OCI-LY3 (cell line): ENCODE measurements around the gene MRPL12.

Experiments used
- H2AFZ ChIP-seq: fragments of 200-600, 300-600 bp; shearing (Covaris generic); 2 replicates; pipeline ENCODE4 v1.6.0; 2014; ENCODE audit warnings: antibody characterized with exemption, low read depth, low read length
- H3K27ac ChIP-seq: fragments of 200-600, 300-600 bp; sonication (generic); 2 replicates; pipeline ENCODE4 v1.5.1; 2014; ENCODE audit warnings: mild to moderate bottlenecking, low read length, moderate library complexity, mixed read lengths
- H3K27me3 ChIP-seq: fragments of 200-600, 300-600 bp; sonication (generic); 2 replicates; pipeline ENCODE4 v1.6.1; 2014; ENCODE audit warnings: low read depth, low read length, mixed read lengths
- H3K36me3 ChIP-seq: fragments of 200-600, 300-600 bp; sonication (generic); replicated peaks from 2 replicates; pipeline ENCODE3; 2014; ENCODE audit warnings: low read depth, low read length, mixed read lengths
- H3K4me1 ChIP-seq: fragments of 300-600, 200-600 bp; sonication (generic); 2 replicates; pipeline ENCODE4 v1.6.1; 2014; ENCODE audit warnings: low read length, mixed read lengths
- H3K4me2 ChIP-seq: fragments of 200-600, 300-600 bp; sonication (generic); 2 replicates; pipeline ENCODE4 v1.6.1; 2014; ENCODE audit warnings: low read length, mixed read lengths
- H3K4me3 ChIP-seq: fragments of 300-600, 200-600 bp; sonication (generic); 2 replicates; pipeline ENCODE4 v1.5.1; 2014; ENCODE audit warnings: antibody characterized with exemption, mild to moderate bottlenecking, low read length, moderate library complexity
- H3K79me2 ChIP-seq: fragments of 300-600, 200-600 bp; shearing (Covaris generic); 2 replicates; pipeline ENCODE4 v1.6.1; 2014; ENCODE audit warnings: mild to moderate bottlenecking, low read length, mixed read lengths
- H3K9ac ChIP-seq: fragments of 300-600, 200-600 bp; shearing (Covaris generic); 2 replicates; pipeline ENCODE4 v1.6.0; 2014; ENCODE audit warnings: mild to moderate bottlenecking, low read length, moderate library complexity
- H3K9me3 ChIP-seq: fragments of 200-600, 300-600 bp; shearing (Covaris generic); 2 replicates; pipeline ENCODE4 v1.6.1; 2014; ENCODE audit warnings: low read length, mixed read lengths; ENCODE audit not compliant: insufficient read depth
- H4K20me1 ChIP-seq: fragments of 200-600, 300-600 bp; sonication (generic); 2 replicates; pipeline ENCODE4 v1.6.1; 2016; ENCODE audit warnings: low read length, mixed read lengths; ENCODE audit not compliant: insufficient read depth
- CTCF ChIP-seq: fragments of 200-600, 300-600 bp; sonication (generic); IDR thresholded peaks from 2 replicates; pipeline ENCODE4 v1.5.1; 2014; ENCODE audit warnings: antibody characterized with exemption, low read length, low read depth
- EZH2phosphoT487 ChIP-seq: fragments of 200-600 bp; shearing (Covaris generic); IDR thresholded peaks from 2 replicates; pipeline ENCODE4 v1.6.1; 2018; ENCODE audit warnings: antibody characterized with exemption, mixed run types, low read depth

Gene MRPL12

DNA sequence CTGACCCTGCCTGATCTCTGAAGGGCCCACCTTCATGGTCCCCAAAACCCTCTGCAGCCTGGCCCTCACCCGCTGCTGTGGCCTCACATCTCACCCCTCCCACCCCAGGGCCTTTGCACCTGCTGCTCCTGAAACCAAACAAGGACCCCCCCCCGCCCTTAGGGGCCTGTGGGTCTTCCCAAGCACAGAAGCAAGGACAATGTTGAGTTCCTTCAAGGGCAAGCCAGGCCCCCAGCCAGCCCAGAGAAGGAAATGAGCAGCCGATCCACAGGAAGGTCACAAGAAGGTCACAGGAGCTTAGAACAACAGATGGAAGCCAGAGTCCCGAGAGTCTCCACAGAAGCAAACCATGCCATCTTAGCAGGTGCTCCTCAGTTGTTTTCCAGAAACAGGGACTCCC lies 46.3 kb upstream of the MRPL12 start:
- no peaks in the 10 kb centered on the region for H3K36me3 ChIP-seq
- H3K4me3 ChIP-seq, result no peak overlapping the region
- no peak overlapping the region for H3K4me2 ChIP-seq
- no peak overlapping the region for H3K9ac ChIP-seq
- H4K20me1 ChIP-seq, result no peaks in the 10 kb centered on the region
- no peaks in the 10 kb centered on the region for H3K79me2 ChIP-seq
- TF ChIP-seq CTCF (no peak), EZH2phosphoT487 (no peak)
- H2AFZ ChIP-seq, result no peak overlapping the region
- H3K27ac ChIP-seq, result no peak overlapping the region
- H3K4me1 ChIP-seq, result peaks cover 8% of the 10 kb centered on the region
- no peaks in the 10 kb centered on the region for H3K27me3 ChIP-seq
- no peaks in the 10 kb centered on the region for H3K9me3 ChIP-seq

- Histone ChIP-seq H2AFZ (no peak overlapping the region), H3K36me3 (peaks cover under 1% of the 10 kb centered on the region), H3K9ac (no peak overlapping the region), H3K4me1 (peaks cover 10% of the 10 kb centered on the region), H3K4me2 (peak overlapping the region; percentile 20; the same call in 1 of the 2 replicates), H3K27me3 (no peaks in the 10 kb centered on the region), H3K4me3 (no peak overlapping the region), H3K79me2 (no peaks in the 10 kb centered on the region), H3K9me3 (no peaks in the 10 kb centered on the region), H4K20me1 (no peaks in the 10 kb centered on the region), H3K27ac (no peak overlapping the region)
- no peak for TF ChIP-seq EZH2phosphoT487
- TF ChIP-seq CTCF, result no peak
Measured at GRCh38 chr17:81659038-81659437, 44.1 kb upstream of the MRPL12 start.

- no peak for TF ChIP-seq EZH2phosphoT487
- no peak for TF ChIP-seq CTCF
- H3K27ac ChIP-seq, result no peak overlapping the region
- H3K27me3 ChIP-seq, result no peaks in the 10 kb centered on the region
- no peak overlapping the region for H3K4me2 ChIP-seq
- peaks cover 18% of the 10 kb centered on the region for H3K4me1 ChIP-seq
- no peaks in the 10 kb centered on the region for H3K9me3 ChIP-seq
- H3K79me2 ChIP-seq, result peaks cover 7% of the 10 kb centered on the region
- no peak overlapping the region for H3K4me3 ChIP-seq
- H2AFZ ChIP-seq, result no peak overlapping the region
- H4K20me1 ChIP-seq, result no peaks in the 10 kb centered on the region
- peaks cover 12% of the 10 kb centered on the region for H3K36me3 ChIP-seq
- no peak overlapping the region for H3K9ac ChIP-seq
Measured at GRCh38 chr17:81660441-81660840, 42.7 kb upstream of the MRPL12 start.

- Histone ChIP-seq H3K9me3 (no peaks in the 10 kb centered on the region), H3K79me2 (peaks cover 22% of the 10 kb centered on the region), H3K4me1 (peaks cover 18% of the 10 kb centered on the region), H2AFZ (no peak overlapping the region), H3K27ac (no peak overlapping the region), H3K9ac (no peak overlapping the region), H3K4me2 (no peak overlapping the region), H3K36me3 (peaks cover 12% of the 10 kb centered on the region), H3K27me3 (no peaks in the 10 kb centered on the region), H4K20me1 (no peaks in the 10 kb centered on the region), H3K4me3 (no peak overlapping the region)
- no peak for TF ChIP-seq EZH2phosphoT487
- TF ChIP-seq CTCF, result no peak
Measured at GRCh38 chr17:81662002-81662401, 41.2 kb upstream of the MRPL12 start.
